Endometrium (tissue), 2 donors: Measurements from ENCODE around the gene SERINC3.

Source experiments
- FAIRE-seq: peaks from 2 replicates; lab custom pipeline; 2012; peaks lifted over from hg19 to GRCh38; lab: Jason Lieb, UNC
- donor health status: control.
- donor health status: control.

Gene SERINC3

DNA sequence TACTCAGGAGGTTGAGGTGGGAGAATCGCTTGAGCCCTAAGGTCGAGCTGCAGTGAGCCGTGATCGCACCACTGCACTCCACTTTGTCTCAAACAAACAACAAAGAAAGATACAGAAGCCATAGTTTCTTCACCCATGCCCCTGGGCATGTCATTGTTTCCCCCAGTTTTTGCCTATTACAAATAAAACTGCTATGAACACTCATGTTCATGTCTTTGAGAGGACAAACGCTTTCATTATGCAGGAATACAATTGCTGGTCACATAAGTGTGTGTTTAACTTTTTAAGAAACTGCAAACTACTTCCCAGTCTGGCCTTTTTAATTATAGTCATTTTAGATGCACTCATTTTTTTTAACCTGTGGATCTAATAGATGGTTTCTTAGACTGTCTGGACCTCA lies 58.4 kb downstream of the SERINC3 start:
- no peak for FAIRE-seq

DNA sequence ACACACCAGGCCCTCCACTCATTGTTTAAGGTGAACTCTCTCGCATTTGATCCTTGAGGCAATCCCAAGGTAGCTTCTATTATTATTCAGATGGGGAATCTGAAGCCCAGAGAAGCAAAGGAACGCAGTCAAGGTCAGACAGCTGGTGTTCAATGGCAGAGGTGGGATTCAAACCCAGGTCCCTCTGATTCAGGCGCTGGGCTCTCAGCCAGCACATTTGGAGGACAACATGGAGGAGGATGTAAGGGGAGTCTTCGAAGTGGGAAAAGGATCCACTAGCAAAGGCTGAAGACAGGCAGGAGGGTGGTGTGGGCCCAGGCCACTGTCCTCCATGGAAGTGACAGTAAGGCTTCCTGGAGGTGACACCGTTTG lies 60.1 kb downstream of the SERINC3 start:
- FAIRE-seq, result no peak

DNA sequence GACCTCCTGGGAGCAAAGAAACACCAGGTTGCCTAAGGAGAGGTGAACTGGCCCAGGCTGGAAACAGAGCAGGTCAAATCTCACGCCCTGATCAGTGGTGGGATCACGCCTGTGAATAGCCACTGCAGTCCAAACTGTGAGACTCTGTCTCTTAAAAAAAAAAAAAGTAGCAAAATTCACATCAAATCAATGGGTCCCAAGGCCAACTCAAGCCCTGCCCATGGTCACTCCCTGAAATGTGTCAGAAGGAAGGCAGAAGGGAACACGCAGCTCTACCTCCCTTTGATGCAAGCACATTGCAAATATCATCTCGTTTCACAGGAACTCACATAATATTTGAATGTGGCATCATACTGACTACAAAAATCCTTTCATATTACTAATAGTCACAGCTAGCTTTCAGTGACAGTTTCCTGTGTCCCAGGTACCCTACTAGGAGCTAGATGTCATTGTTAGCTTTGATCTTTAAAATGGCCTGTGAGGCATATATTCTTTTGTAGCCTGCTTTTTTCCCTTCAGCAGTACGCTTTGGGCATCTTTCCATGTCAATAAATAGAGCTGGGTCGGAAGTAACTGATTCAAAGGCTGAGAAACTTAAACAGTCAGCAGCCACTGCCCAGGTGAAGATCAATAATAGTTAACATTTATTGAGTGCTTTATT lies 60.6 kb downstream of the SERINC3 start:
- no peak for FAIRE-seq

DNA sequence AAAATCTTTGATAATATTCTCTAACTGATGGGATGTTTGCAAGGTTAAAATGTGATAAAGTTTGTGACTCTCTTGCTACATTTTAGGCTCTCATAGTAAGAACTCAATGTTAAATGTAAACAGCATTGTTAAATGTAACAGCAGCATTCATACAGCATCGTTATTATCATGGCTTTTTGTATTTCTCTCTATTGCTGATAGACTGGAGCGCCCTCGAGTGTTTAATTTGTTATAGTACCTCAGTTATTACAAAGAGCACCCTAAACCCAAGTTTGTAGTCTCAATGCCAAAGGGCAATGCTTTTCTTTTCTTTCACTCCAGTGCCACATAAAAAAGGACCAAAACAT lies 61.1 kb downstream of the SERINC3 start:
- FAIRE-seq, result no peak

DNA sequence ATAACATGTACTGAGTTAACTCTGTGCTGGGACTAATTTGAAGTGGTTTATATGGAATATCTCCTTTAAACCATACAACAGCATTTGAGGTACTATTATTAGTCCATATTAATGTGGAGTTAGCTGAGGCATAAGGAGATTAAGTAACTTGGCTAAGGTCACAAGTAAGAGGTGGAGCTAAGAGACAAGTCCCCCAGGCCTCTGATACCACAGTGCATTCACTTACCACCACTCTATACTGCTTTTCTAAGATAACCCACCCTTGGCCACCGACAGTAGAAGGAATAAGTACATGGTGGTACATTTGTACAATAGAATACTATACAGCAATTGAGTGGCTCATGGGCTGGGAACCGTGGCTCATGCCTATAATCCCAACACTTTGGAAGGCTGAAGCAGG lies 62.6 kb downstream of the SERINC3 start:
- no peak for FAIRE-seq

DNA sequence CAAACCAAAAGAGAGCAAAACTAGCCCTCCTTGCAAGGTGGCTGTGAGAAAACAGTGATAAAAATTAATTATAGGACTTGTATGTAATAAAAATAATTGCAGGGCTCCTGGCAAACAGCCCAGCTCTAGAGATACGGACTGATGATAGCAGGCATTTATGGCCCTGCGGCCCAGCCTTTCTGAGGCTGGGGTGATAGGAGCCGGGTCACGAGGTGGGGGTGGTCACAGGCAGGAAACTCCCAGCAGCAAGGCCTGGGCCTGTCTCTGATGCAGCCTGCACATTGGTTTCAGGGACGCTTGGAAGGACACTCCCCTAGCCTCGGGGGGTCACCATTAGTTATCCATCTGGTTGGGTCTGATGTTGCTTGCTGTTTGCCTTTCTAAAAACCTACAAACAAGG lies 64.9 kb downstream of the SERINC3 start:
- no peak for FAIRE-seq

DNA sequence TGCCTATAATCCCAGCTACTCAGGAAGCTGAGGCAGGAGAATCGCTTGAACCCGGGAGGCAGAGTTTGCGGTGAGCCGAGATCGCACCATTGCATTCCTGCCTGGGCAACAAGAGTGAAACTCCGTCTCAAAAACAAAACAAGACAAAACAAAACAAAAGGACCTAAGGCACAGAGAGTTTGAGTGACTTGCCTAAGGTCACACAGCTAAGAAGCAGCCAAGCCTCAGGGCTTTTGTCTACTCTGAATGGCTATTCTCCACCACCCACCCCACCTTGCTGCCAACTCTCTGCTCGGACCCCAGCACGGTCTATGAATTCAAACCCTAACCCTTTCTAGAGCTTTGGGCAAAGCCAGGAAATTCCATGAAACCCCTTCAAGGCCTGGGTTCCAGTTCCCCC lies 65.3 kb downstream of the SERINC3 start:
- no peak for FAIRE-seq

DNA sequence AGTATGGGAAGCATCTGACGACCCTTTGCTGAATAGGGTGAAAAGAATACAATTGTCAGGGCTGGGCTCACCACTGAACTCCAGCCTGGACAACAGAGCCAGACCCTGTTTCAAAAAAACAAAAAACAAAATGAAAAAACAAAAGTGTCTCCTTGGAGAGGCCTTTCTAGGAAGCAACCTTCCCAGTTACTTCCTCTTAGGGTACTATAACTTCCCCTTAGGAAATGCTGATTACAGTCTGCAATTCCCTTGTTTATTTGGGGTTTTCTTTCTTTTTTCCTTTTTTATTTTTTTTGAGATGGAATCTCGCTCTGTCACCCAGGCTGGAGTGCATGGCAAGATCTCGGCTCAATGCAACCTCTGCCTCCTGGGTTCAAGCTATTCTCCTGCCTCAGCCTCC lies 66.7 kb downstream of the SERINC3 start:
- FAIRE-seq, result no peak

DNA sequence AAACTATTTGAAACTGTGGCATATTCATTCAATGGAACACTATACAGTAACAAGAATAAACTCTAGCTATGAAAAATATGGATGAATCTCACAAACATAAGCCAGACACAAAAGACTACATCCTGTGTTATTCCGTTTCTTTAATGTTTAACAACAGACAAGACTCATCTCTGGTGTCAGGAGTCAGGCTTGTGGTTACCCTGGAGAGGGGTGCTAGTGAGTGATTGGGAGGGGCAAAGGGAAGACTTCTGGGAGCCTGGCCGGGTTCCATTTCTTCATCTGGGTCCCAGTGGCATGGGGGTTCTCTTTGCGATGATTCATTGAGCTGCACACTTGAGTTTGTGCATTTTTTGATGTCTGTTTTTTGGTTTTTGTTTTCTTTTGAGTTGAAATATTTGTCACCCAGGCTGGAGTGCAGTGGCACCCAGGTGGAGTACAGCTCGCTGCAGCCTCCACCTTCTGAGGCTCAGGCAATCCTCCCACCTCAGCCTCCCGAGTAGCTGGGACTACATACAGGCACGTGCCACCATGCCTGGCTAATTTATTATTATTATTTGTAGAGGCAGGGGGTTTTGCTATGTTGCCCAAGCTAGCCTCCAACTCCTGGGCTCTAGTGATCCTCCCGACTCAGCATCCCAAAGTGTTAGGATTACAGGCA lies 67.4 kb downstream of the SERINC3 start:
- FAIRE-seq, result no peak

DNA sequence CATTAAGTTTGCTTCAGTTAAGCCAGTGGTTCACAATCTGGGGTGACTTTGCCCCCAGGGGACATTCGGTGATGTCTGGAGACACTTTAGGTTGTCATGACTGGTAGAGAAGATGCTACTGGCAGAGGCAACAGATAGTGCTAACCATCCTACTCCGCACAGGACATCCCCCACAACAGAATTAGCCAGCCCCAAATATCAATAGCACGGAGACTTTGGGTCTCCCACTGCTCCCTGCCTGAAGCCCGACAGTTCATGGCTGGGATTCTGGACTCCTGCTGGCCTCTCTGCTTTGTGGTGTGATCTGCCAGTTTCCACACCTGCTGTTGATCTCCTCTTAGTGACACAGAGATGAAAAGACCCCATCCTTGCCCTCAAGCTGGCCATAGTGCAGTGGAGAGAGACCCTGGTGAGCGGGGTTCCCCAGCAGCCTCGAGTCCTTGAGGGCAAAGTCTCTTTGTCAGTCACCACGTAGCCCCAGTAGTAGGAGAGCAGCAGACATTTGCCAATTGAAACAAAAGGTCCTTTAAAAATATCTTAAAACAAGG lies 70.9 kb downstream of the SERINC3 start:
- no peak for FAIRE-seq

DNA sequence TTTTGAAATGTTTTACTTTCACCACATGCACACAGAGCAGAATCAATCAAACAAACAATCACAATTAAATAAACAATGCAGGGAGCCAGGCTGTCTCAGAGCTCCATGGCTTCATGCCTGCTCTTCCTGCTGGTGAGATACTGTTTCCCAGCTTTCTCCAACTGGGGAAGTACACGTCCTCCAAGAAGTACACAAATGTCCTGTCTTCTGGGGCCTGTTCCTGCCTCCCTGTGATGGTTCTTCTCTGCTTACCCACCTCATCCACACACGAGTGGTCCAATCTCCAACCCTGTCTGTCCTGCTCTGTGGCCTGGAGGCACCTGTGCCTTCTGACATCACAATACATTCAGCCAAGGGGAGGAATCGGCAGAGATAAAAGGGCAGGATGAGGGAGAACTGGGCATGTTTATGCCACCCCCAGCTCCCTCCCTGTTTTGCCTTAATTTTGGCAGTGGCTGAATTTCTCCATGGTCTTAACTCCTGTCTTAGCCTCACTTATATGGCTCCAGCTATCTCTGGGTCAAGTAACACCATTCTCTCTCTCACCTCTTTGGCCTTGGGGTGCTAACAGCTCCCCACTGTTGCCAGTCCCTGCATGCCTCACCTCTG lies 71.5 kb downstream of the SERINC3 start:
- no peak for FAIRE-seq

DNA sequence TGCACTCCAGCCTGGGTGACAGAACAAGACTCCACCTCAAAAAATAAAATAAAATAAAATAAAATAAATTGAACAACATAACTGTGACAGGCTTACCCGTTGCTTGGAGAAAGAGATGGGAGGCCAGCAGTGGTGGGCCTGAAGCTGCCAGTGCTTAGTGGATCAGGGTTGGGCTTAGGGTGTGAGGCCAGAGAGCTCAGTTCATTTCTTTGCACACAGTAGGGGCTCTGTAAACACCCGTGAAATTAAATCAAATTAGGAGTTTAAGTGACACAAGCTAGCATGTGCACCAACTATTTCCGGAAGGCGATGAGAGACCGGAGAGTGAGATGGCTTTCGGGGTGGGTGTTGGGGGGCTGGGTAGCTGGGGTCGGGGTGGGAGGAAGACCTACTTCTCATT lies 72.0 kb downstream of the SERINC3 start:
- FAIRE-seq, result no peak

DNA sequence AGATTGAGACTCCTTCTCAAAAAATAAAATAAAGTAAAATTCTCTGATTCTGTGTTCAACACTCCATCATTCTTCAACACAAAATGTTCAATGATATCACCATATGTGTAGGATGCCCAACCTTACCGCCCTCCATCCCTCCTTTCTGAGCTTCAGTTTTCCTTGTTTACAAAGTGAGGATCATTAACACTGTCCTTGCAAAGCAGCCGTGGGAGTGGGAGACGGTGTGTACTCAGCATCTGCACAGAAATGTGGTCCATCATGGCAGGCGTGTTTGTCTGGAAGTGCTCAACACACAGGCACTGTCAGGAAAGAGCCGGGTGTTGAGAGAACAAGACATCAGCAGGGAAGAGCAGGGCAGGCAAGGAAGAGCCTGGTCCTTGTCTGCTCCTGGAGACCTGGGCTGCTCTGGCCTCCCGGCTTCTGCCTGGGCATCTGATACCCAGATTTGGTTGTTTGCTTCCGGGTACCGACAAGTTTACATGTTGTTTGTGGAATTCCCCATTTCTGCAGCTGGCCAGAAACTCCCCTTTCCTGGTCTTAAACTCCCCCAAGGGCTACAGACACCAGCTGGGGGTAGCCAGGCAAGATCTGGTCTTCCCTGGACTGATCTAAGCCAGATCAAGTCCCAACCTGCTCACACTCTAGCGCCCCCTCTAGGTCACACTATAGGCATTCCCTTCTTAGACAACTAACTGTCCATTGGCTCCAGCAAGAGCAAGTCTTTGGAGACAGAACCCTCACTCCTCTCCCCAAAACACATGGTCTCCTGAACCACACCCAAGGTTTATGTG lies 72.9 kb downstream of the SERINC3 start:
- no peak for FAIRE-seq

DNA sequence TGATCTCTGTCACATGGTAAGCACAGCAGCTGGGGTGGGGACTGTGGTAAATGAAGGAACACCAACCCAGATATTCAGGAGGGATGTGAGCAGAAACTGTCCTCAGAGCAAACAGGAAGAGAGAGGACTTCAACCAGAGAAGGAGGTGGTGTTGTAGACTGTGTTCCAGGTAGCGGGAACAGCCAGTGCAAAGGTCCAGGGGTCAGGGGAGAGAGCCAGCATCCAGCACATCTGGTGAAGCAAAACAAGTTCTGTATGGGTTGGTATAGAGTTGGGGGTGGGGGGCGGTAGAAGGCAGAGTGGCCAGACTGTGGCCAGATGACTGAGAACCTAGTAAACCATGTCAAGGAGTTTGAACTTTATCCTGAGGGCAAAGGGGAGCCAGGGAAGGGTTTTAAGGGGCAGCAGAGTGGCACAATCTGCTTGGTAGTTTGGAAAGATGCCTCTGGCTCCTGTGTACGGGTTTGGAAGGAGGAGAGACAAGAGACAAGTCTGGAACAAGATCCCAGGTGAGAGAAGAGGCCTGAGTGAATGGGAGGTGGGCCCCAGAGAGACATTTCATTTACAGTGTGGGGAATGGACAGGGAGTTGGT lies 73.9 kb downstream of the SERINC3 start:
- no peak for FAIRE-seq
